Stimulated activated effector memory CD8-positive, alpha-beta T cell treated with anti-CD3 and anti-CD28 coated beads, Interleukin-12 subunit alpha, Interleukin-12 subunit beta, amount 100 ng/mL, for 72 hours (primary cell): ENCODE results near the gene POLR3F.

Experiments used
- ATAC-seq: fragments of 150-1000 bp; cut with Tn5 transposase; 2 replicates; pipeline ENCODE4 v1.10.0; 2021
- DNase-seq, 2 donors: peaks; one replicate each; pipeline ENCODE4 v3.0.0; 2021 to 2022; ENCODE audit warnings: low spot score in 2 of 2
- H3K27ac Mint-ChIP-seq: one replicate; pipeline ENCODE4 v1.8.0; 2022; ENCODE audit warnings: mild to moderate bottlenecking, mixed read lengths
- H3K36me3 Mint-ChIP-seq: one replicate; pipeline ENCODE4 v1.8.0; 2022; ENCODE audit warnings: mild to moderate bottlenecking, mixed read lengths
- H3K4me1 Mint-ChIP-seq: one replicate; pipeline ENCODE4 v1.8.0; 2022; ENCODE audit warnings: mixed read lengths
- H3K4me3 Mint-ChIP-seq: one replicate; pipeline ENCODE4 v1.8.0; 2022; ENCODE audit warnings: mild to moderate bottlenecking, mixed read lengths
- H3K9me3 Mint-ChIP-seq: one replicate; pipeline ENCODE4 v1.8.0; 2022; ENCODE audit warnings: mixed read lengths

The POLR3F gene, protein sequence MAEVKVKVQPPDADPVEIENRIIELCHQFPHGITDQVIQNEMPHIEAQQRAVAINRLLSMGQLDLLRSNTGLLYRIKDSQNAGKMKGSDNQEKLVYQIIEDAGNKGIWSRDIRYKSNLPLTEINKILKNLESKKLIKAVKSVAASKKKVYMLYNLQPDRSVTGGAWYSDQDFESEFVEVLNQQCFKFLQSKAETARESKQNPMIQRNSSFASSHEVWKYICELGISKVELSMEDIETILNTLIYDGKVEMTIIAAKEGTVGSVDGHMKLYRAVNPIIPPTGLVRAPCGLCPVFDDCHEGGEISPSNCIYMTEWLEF

DNA sequence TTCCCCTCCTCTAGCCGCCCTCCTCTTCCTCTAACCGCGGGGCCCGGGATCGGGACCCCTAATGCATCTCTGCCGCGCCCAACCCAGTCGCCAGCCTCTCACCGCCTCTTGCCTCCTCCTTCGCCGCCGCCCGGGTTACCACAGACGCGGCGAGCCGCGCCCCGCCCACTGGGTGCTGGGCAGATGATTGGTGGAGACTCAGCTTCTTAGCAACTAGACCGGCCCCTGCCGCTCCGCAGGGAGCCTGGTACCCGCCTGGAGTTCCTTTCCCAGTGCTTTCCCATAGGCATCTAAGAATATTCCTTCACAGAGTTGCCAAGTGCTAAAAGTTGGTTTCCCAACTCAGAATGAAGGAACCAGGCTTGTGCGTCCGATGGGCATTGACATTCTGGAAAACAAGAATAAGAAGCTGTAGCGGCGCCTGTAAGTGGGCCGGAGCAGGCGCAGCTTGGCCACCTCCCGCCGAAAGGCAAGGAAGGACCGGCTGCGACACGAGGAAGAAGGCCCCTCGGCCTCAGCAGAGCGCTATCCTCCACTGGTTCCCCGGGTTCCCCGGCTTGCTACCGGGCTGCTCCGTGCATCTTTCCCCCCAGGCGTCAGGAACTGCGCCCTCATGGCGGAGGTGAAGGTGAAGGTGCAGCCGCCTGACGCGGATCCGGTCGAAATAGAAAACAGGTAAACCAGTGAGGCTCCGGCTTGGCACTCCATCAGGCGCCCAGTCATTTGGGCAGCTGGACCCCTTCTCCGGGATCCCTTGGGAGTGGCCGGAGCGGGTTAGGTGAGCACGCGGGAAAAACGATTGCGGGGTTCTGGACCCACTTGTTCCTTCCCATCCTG is at the start of gene POLR3F, which contains the start of gene DZANK1:
Gene POLR3F, plus strand, starts transcription at position 497 of the 837 bp plus-strand sequence. Its CDS starts 117 bp downstream, at position 614.
Gene DZANK1, minus strand, starts transcription at position 137 of the 837 bp plus-strand sequence. CDS start 1,672 bp downstream, outside the sequence.
- H3K36me3 Mint-ChIP-seq, result peaks cover 33% of the 10 kb centered on the region
- H3K9me3 Mint-ChIP-seq, result no peaks in the 10 kb centered on the region
- DNase-seq (peak; percentile 87 to 94), ATAC-seq (peak; percentile 99)
- peak within 1 kb of the TSS; percentile 99 for H3K27ac Mint-ChIP-seq
- peaks cover 24% of the 10 kb centered on the region for H3K4me1 Mint-ChIP-seq
- peak within 1 kb of the TSS; percentile 97 for H3K4me3 Mint-ChIP-seq

DNA sequence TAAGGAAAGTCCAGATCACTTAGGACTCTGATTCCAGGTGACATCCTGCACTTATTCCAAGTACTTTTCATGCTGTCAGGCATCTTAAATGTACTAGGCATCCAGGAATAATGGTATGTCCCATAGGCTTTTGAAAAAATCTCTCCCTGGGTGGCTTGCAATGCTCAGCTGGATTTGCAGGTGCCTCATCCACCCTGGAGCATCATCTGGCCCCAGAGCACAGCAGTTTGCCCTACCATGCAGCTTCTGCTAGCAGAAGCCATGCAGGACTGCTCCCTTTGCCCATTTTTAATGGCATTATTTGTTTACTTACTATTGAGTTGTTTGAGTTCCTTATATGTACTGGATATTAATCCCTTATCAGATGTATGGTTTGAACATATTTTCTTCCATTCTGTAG is 45.6 kb upstream of the POLR3F start:
- no peaks in the 10 kb centered on the region for H3K36me3 Mint-ChIP-seq
- no peak for DNase-seq
- H3K9me3 Mint-ChIP-seq, result no peaks in the 10 kb centered on the region
- ATAC-seq, result no peak
- no peak overlapping the region for H3K27ac Mint-ChIP-seq
- no peaks in the 10 kb centered on the region for H3K4me1 Mint-ChIP-seq
- no peak overlapping the region for H3K4me3 Mint-ChIP-seq

DNA sequence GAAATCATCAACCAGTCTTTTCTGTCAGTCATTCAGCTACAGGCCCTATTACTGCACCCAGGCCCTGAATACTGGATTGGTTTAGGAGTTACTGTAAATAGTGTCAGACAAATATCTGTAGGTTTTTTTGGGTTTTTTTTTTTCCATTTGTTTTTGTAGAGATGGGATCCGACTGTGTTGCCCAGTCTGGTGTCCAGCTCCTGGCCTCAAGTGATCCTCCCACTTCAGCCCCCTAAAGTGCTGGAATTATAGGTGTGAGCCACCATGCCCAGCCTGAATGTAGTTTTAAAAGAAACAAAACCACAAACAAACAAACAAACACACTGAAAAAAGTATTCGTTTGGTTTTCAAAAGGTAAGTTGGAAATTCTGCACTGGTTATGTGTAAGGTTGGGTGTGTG is 40.0 kb upstream of the POLR3F start:
- no peak for ATAC-seq
- Mint-ChIP-seq H3K36me3 (no peaks in the 10 kb centered on the region), H3K9me3 (no peaks in the 10 kb centered on the region), H3K4me3 (no peak overlapping the region), H3K27ac (no peak overlapping the region), H3K4me1 (no peaks in the 10 kb centered on the region)
- no peak for DNase-seq

DNA sequence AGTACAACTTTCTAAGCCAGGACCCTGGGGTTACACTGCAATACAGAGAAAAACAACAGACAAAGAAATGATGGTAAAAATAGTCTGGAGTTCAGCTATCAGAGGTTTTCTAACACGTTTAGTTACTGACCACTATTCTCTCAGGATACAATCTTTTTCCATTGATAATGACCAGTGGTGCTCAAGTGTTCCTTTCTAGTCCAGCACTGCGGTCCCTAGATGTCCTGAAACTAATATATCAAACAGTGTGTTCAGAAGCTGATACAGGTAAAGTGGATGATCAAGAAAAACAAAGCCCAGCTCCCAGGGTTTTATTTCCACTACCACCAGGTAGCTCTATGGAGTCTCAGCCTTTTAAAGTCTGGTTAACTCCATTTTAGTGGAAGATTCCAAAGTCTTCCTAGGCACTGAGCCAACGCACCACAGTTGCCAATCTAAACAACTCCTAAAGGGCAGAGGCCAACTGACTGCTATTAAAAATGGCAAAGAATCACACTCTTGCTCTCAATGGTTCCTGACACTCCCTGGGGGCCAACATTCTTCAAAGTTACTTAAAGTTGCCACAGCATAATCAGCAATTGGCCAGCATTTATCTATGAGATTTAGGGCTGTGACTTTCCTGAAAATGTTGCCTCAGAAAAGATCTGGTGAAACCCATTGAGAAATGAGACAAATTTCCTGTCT is 38.6 kb upstream of the POLR3F start:
- no peaks in the 10 kb centered on the region for H3K9me3 Mint-ChIP-seq
- H3K4me3 Mint-ChIP-seq, result no peak overlapping the region
- DNase-seq (no peak), ATAC-seq (no peak)
- no peak overlapping the region for H3K27ac Mint-ChIP-seq
- no peaks in the 10 kb centered on the region for H3K36me3 Mint-ChIP-seq
- H3K4me1 Mint-ChIP-seq, result no peaks in the 10 kb centered on the region

DNA sequence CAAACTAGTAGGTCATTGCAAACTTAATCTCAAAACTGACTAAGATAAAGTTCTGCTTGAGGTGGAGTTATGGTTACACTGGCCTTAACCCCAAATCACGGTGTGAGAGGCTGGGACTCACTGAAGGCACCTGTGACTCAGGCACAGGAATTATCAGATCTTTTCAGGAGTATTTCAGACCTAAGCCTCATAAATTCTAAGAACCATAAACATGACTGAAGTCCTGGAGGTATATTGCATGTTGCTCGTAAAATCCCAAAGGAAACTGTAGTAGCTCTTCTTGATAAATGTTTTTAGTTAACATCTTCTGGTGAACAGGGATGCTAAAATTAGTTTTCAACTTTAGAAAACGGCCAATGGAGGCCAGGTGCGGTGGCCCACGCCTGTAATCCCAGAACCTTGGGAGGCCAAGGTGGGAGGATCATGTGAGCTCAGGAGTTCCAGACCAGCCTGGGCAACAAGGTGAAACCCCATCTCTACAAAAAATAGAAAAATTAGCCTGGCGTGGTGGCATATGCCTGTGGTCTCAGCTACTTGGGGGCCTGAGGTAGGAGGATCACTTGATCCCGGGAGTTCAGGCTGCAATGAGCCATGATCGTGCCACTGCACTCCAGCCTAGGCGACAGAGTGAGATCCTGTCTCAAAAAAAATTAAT is 36.9 kb upstream of the POLR3F start:
- ATAC-seq (no peak), DNase-seq (no peak)
- no peak overlapping the region for H3K4me3 Mint-ChIP-seq
- H3K4me1 Mint-ChIP-seq, result no peaks in the 10 kb centered on the region
- peaks cover 5% of the 10 kb centered on the region for H3K36me3 Mint-ChIP-seq
- no peak overlapping the region for H3K27ac Mint-ChIP-seq
- H3K9me3 Mint-ChIP-seq, result no peaks in the 10 kb centered on the region

DNA sequence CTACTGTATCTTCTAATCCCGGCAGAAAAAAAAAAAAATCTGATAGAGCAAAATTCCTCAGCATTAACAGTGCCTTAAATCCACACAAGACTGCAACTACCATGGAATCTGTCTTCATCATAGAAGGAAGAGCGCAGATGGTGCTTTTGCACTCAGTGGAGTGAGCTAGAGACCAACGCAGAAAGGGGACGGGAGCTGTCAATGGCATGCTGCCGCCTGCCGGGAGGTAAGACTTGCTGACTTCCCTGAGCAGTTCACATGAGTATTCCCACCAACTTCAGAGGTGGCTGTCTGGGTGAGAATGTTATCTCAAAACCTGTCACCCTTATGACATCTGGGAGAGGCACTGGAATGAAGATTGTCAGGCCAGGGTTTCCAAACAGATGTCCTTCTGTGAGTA is 36.0 kb upstream of the POLR3F start:
- no peak overlapping the region for H3K27ac Mint-ChIP-seq
- no peaks in the 10 kb centered on the region for H3K9me3 Mint-ChIP-seq
- no peak for DNase-seq
- H3K4me1 Mint-ChIP-seq, result no peaks in the 10 kb centered on the region
- no peak for ATAC-seq
- peaks cover 5% of the 10 kb centered on the region for H3K36me3 Mint-ChIP-seq
- no peak overlapping the region for H3K4me3 Mint-ChIP-seq

DNA sequence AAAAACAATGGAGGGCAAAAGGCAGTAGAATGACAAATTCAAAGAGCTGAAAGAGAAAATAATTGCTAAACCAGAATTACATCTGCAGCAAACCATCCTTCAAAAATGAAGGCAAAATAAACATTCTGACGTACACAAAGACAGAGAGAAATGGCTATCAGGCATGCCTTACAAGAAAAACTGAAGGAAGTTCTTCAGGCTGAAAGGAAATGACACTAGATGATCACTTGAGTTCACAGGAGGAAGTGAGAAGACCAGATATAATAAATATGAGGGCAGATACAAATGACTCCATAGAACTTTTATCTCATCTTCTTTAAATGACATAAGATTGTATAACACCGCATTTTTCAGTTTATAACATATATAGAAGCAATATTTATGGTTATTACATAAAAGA is 30.3 kb upstream of the POLR3F start:
- Mint-ChIP-seq H3K4me1 (peaks cover 4% of the 10 kb centered on the region), H3K27ac (no peak overlapping the region), H3K36me3 (peaks cover 5% of the 10 kb centered on the region), H3K9me3 (no peaks in the 10 kb centered on the region), H3K4me3 (no peak overlapping the region)
- ATAC-seq (no peak), DNase-seq (no peak)

DNA sequence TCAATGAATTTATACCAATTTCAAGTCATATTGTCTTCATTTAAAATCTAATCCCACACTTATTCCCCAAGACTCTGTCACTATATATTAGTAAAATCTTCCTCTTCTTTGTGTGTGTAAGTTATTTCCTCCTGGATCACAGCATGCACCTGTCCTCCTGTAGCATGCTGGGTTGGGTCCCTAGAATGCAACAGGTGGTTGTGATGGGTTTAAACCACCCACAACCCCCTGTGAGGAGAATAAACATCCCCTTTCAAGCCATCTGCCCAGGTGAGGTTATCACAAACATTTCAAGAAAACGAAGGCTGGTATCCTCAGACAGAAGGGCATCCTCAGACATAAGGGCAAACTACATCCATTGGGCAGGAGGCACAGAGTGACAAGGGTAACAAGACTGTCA is 26.8 kb upstream of the POLR3F start:
- Mint-ChIP-seq H3K36me3 (no peaks in the 10 kb centered on the region), H3K4me1 (peaks cover 4% of the 10 kb centered on the region), H3K9me3 (no peaks in the 10 kb centered on the region), H3K27ac (peak overlapping the region; percentile 26), H3K4me3 (no peak overlapping the region)
- ATAC-seq (no peak), DNase-seq (no peak)

DNA sequence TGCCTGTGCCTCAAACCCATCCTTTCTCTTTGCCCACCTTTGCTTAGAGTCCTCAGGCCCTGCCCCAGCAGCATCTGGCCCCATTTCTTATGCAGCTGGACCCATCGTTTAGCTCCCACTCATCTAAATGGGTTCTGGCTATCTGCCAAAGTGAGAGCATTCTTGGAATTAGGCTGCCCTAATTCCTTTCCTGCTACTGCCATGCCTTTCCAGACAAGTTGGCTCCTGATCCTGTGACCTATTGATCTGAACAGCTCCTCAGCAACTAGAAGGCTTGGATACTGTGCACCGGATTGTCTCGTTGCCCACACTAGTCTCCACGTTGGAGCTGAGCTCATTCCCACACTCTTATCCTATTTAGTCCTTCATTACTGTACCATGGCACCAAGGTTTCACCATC is 23.3 kb upstream of the POLR3F start:
- H3K4me1 Mint-ChIP-seq, result no peaks in the 10 kb centered on the region
- H3K4me3 Mint-ChIP-seq, result no peak overlapping the region
- ATAC-seq, result no peak
- no peaks in the 10 kb centered on the region for H3K9me3 Mint-ChIP-seq
- no peak overlapping the region for H3K27ac Mint-ChIP-seq
- DNase-seq, result no peak
- no peaks in the 10 kb centered on the region for H3K36me3 Mint-ChIP-seq

DNA sequence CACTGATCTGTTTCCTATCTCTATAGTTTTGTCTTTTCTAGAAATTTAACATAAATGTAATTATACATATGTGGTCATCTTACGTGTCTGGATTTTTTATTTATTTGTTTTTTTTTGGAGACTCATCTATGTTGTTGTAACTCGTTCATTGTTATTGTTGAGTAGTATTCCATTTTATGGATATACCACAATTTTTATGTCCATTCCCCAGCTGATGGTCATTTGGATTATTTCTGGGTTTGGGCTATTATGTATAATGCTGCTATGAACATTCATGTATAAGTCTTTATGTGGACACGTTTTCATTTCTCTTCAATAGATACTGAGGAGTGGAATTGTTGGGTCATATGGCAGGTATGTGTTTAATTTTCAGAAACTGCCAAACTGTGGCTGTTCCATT is 10.6 kb upstream of the POLR3F start:
- Mint-ChIP-seq H3K36me3 (no peaks in the 10 kb centered on the region), H3K4me3 (no peak overlapping the region), H3K27ac (no peak overlapping the region), H3K9me3 (no peaks in the 10 kb centered on the region), H3K4me1 (no peaks in the 10 kb centered on the region)
- no peak for ATAC-seq
- no peak for DNase-seq

DNA sequence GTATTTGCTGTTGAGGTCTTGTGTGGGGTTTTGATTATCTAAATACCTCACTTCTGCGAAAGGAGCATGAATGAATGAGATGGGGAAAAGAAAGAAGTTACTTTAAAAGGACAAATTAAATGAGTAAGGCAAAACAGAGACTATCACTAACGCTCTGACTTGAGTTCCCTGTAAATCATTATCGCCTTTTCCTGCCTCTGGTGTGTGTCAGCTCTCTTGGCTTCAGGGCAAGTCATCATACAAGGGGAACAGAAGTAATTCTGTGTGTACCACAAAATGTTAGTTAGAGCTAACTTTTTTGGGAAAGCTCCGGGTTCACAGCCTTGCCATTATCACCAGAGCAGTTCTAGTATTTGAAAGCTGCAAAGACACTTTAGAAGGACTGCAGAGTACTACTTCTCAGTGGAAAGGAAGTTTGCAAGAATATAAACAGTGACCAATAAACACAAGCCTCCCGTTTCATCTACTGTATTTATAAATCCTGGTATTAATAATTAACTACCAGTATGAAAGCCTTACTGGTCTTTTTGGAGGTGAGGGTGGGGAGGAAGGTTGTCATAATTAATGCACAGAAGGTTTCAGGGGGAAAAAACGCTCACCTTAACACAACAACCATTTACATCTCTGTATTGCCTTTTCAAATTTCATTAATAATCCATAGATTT is 1.5 kb upstream of the POLR3F start:
- peaks cover 28% of the 10 kb centered on the region for H3K36me3 Mint-ChIP-seq
- DNase-seq (no peak), ATAC-seq (no peak)
- peaks cover 24% of the 10 kb centered on the region for H3K4me1 Mint-ChIP-seq
- H3K4me3 Mint-ChIP-seq, result peak overlapping the region; percentile 97
- no peaks in the 10 kb centered on the region for H3K9me3 Mint-ChIP-seq
- H3K27ac Mint-ChIP-seq, result no peak overlapping the region

DNA sequence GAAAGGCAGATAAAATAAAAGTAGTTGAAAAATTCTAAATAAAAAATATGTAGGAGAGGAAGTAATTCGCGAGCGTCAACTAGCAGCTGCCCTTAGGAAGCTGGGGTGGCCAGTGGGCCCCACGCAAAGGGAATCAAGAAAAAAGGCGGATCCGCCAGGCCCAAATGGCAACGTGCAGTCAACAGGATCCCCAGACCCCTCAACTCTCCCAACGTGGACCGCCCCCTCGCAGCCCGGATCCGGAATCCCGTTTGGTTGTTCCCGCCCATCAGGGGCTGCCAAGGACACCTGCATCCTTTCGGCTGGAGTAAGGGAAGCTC is 656 bp upstream of the POLR3F start:
- Mint-ChIP-seq H3K9me3 (no peaks in the 10 kb centered on the region), H3K36me3 (peaks cover 29% of the 10 kb centered on the region), H3K4me3 (peak overlapping the region; percentile 97), H3K27ac (peak overlapping the region; percentile 99), H3K4me1 (peaks cover 24% of the 10 kb centered on the region)
- DNase-seq (no peak), ATAC-seq (peak; percentile 17)

DNA sequence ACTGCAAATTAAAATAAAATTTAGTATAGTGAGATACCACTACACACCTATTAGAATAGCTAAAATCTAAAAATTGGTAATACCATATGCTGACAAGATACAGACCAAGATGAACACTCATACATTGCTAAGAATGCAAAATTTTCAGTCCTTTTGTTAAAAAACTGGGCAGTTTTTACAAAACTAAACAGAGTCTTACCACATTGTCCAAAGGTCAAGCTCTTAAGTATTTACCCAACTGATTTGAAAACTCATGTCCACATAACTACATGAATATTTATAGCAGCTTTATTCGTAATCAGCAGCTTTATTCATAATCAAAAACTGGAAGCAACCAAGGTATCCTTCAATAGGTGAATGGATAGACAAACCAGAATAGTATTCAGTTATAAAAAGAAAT is 10.0 kb downstream of the POLR3F start:
- H3K4me3 Mint-ChIP-seq, result no peak overlapping the region
- peaks cover 80% of the 10 kb centered on the region for H3K36me3 Mint-ChIP-seq
- H3K27ac Mint-ChIP-seq, result no peak overlapping the region
- no peaks in the 10 kb centered on the region for H3K9me3 Mint-ChIP-seq
- no peak for DNase-seq
- H3K4me1 Mint-ChIP-seq, result no peaks in the 10 kb centered on the region
- ATAC-seq, result no peak

DNA sequence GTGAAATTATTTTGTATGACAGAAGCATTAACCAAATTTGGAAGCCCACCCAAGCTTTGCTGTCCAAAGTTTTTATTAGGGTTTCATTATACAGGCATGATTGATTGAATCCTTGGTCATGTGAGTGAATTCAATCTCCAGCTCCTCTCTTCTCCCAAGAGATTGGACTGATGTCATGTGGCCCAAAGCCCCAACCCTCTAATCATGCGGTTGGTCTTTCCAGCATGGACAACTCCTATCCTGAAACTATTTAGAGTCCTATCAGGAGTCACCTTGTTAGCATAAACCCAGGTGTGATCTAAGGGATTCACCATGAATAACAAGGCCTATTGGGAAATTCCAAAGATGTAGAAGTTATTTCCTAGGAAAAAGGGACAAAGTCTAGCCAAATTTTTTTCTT is 10.6 kb downstream of the POLR3F start:
- peaks cover 85% of the 10 kb centered on the region for H3K36me3 Mint-ChIP-seq
- DNase-seq, result no peak
- H3K27ac Mint-ChIP-seq, result no peak overlapping the region
- H3K4me3 Mint-ChIP-seq, result no peak overlapping the region
- no peak for ATAC-seq
- H3K4me1 Mint-ChIP-seq, result no peaks in the 10 kb centered on the region
- no peaks in the 10 kb centered on the region for H3K9me3 Mint-ChIP-seq

DNA sequence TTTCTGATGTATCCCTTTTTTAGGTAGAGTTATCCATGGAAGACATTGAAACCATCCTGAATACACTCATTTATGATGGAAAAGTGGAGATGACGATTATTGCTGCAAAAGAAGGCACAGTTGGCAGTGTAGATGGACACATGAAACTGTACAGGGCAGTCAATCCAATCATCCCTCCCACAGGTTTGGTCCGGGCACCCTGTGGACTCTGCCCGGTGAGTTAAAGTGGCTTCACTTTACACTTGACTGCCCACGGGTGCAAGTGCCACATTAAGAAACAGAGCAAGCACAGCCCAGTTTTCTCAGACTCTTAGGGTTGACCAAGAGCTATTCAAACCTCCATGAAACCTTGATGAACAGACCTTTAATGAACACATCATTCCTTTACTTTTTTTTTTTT is 14.4 kb downstream of the POLR3F start:
- Mint-ChIP-seq H3K4me1 (no peaks in the 10 kb centered on the region), H3K36me3 (peaks cover 79% of the 10 kb centered on the region), H3K27ac (peak overlapping the region; percentile 57), H3K9me3 (no peaks in the 10 kb centered on the region), H3K4me3 (no peak overlapping the region)
- ATAC-seq (no peak), DNase-seq (no peak)
